ENCODE results near the gene KLF4. TPM values are rescaled to one million over a fixed set of nuclear protein-coding genes. Genes with fewer than 3 reads are reported as not detected.

Gene KLF4
- total and polyA plus RNA-seq, 10 donors: 10.4 to 177 (median 66.4) TPM

DNA sequence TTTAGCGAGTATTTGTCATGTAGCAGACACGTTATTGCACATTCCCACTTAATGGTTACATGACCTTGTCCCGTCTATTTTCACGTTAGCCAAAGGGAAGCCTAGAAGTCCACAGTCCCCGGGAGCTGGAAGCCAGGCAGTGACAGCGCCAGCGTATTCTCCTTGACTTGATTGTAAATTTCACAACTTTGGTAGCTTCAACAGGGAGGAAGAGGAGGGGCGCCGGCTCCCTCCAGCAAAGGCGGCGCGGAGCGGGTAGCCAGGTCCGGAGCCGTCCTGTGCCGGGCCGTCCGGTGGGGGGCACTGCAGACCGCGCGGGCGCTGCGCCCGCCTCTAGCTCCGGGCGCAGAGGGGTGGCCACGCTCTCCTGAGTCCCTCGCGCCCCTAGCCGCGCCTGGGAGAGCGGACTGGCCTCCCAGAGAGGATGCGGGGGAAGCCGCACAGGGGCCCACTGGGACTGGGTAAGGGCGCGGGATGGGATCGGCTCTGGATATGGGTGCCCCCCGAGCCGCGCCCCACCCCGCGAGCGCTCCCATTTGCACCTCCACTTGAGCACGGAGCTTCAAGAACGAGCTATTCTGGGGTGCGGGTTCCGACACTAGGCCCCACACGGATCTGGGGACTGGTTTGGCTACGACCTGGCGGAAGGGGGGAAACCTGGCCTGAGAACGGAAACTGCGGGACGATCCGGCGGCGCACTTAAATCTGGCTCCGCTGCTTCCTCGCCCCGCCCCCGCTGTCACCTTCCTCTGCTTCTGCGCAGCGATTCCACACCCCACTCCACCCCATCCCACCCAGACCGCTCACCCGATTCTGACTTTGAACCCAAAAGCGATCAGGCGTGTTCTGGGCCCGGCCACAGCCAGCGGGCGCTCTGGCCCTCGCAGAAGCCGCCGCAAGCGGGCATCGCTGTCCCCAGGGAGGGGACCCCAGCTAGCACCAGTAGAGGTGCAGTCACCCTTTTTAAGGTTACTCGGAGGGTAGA is 23.8 kb downstream of the KLF4 start:
- Histone ChIP-seq H3K4me1 (peaks cover 0 to 17% (median 15%) of the 10 kb centered on the region in 6 donors), H3K27ac (peak overlapping the region; percentile 22 to 81 (median 70)), H3K9me3 (no peaks in the 10 kb centered on the region), H3K4me3 (peak overlapping the region; percentile 40 to 72 (median 46)), H3K36me3 (no peaks in the 10 kb centered on the region), H3K27me3 (replicated peaks in 1 of 7) (peaks cover 0 to 51% (median 16%) of the 10 kb centered on the region in 7 donors)
- intact Hi-C loops (cut with DNase I; ENCODE audit: low total_unique reads): loop anchor here (5.0 kb wide), 1 partner anchor 1097 kb away; no protein-coding TSS in a partner anchor
- WGBS, 5 donors: 3 to 9% (median 5%) methylated on average over 24 to 75 of the region's 75 CpGs
- TF ChIP-seq, protein P1, sequence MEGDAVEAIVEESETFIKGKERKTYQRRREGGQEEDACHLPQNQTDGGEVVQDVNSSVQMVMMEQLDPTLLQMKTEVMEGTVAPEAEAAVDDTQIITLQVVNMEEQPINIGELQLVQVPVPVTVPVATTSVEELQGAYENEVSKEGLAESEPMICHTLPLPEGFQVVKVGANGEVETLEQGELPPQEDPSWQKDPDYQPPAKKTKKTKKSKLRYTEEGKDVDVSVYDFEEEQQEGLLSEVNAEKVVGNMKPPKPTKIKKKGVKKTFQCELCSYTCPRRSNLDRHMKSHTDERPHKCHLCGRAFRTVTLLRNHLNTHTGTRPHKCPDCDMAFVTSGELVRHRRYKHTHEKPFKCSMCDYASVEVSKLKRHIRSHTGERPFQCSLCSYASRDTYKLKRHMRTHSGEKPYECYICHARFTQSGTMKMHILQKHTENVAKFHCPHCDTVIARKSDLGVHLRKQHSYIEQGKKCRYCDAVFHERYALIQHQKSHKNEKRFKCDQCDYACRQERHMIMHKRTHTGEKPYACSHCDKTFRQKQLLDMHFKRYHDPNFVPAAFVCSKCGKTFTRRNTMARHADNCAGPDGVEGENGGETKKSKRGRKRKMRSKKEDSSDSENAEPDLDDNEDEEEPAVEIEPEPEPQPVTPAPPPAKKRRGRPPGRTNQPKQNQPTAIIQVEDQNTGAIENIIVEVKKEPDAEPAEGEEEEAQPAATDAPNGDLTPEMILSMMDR (IDR thresholded peaks at IDR 0.05 in 8 of 11, conservative IDR thresholded peaks at IDR 0.05 in 3 of 11): peak; percentile 46 to 91 (median 84)
- peak; percentile 20 to 72 (median 55) for TF ChIP-seq POLR2AphosphoS5 (IDR thresholded peaks at IDR 0.05)
- no peak for TF ChIP-seq POLR2A (IDR thresholded peaks at IDR 0.05)
- DNase-seq: peak; percentile 93

- Histone ChIP-seq H3K4me1 (peaks cover 0 to 17% (median 15%) of the 10 kb centered on the region in 6 donors), H3K9me3 (no peaks in the 10 kb centered on the region), H3K27me3 (replicated peaks in 1 of 7) (peaks cover 0 to 51% (median 16%) of the 10 kb centered on the region in 7 donors), H3K36me3 (no peaks in the 10 kb centered on the region), H3K27ac (no peak overlapping the region), H3K4me3 (no peak overlapping the region)
- DNase-seq: no peak
- intact Hi-C loops (cut with DNase I; ENCODE audit: low total_unique reads): no loop called here
- TF ChIP-seq POLR2AphosphoS5 (IDR thresholded peaks at IDR 0.05) (no peak), POLR2A (IDR thresholded peaks at IDR 0.05) (no peak)
- TF ChIP-seq, protein P1 (IDR thresholded peaks at IDR 0.05 in 8 of 11, conservative IDR thresholded peaks at IDR 0.05 in 3 of 11): no peak
These were observed 25.1 kb downstream of the KLF4 start for GRCh38 chr9:107464516-107464915.

DNA sequence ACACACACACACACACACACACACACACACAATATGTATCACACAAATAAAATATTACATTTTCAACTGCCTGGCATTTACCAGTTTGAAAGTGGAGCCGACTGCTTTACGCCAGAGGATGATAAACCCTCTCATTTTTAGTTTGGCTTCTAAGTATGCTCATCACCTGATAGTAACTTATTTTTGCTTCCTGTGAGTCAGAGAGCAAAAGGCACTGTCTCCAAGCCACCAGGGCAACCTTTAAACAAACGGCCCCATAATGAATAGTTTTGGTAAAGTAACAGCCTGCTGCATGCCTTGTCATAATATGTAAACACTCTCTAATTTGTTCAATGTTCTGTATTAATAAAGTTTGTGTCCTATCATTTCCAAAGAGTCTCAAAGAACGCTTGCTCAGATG is 26.9 kb downstream of the KLF4 start:
- H3K27me3 ChIP-seq (replicated peaks in 1 of 7): peaks cover 0 to 46% (median 16%) of the 10 kb centered on the region in 7 donors
- H3K36me3 ChIP-seq: no peaks in the 10 kb centered on the region
- intact Hi-C loops (cut with DNase I; ENCODE audit: low total_unique reads): no loop called here
- TF ChIP-seq, protein P1 (IDR thresholded peaks at IDR 0.05 in 8 of 11, conservative IDR thresholded peaks at IDR 0.05 in 3 of 11): no peak
- TF ChIP-seq POLR2A (IDR thresholded peaks at IDR 0.05) (no peak), POLR2AphosphoS5 (IDR thresholded peaks at IDR 0.05) (no peak)
- DNase-seq: no peak
- 67 to 85% (median 79%) methylated on average over 4 of the region's 4 CpGs for WGBS, 5 donors
- H3K4me1 ChIP-seq: peaks cover 0 to 17% (median 15%) of the 10 kb centered on the region in 6 donors
- no peak overlapping the region for H3K27ac ChIP-seq
- no peak overlapping the region for H3K4me3 ChIP-seq
- no peaks in the 10 kb centered on the region for H3K9me3 ChIP-seq
